ENCODE data around the gene ROBO3.

- no peak for TF ChIP-seq TCF7 (CRISPR knock-in tag; IDR thresholded peaks at IDR 0.05; ENCODE audit: low read depth)
- no peak for TF ChIP-seq USF2 (CRISPR knock-in tag; IDR thresholded peaks at IDR 0.05)
- TF ChIP-seq ELF4 (CRISPR knock-in tag; IDR thresholded peaks at IDR 0.05; ENCODE audit: low read depth): no peak
- TF ChIP-seq NFATC4 (CRISPR knock-in tag; IDR thresholded peaks at IDR 0.05): no peak
- no peak for TF ChIP-seq CTCF (IDR thresholded peaks at IDR 0.05)
- TF ChIP-seq CREM (CRISPR knock-in tag; IDR thresholded peaks at IDR 0.05): no peak
- no peak for TF ChIP-seq NFE2L1 (CRISPR knock-in tag; IDR thresholded peaks at IDR 0.05)
- no peak for TF ChIP-seq ZNF263 (CRISPR knock-in tag; IDR thresholded peaks at IDR 0.05; ENCODE audit: low read depth)
- TF ChIP-seq, protein P1, sequence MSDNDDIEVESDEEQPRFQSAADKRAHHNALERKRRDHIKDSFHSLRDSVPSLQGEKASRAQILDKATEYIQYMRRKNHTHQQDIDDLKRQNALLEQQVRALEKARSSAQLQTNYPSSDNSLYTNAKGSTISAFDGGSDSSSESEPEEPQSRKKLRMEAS (CRISPR knock-in tag; IDR thresholded peaks at IDR 0.05): no peak
- TF ChIP-seq, protein P2, sequence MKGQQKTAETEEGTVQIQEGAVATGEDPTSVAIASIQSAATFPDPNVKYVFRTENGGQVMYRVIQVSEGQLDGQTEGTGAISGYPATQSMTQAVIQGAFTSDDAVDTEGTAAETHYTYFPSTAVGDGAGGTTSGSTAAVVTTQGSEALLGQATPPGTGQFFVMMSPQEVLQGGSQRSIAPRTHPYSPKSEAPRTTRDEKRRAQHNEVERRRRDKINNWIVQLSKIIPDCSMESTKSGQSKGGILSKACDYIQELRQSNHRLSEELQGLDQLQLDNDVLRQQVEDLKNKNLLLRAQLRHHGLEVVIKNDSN (CRISPR knock-in tag; IDR thresholded peaks at IDR 0.05): no peak
- TF ChIP-seq ZNF232 (CRISPR knock-in tag; IDR thresholded peaks at IDR 0.05): no peak
- TF ChIP-seq ETV6 (CRISPR knock-in tag; IDR thresholded peaks at IDR 0.05): no peak
- TF ChIP-seq ZNF121 (CRISPR knock-in tag; IDR thresholded peaks at IDR 0.05): no peak
- TF ChIP-seq, protein P3, sequence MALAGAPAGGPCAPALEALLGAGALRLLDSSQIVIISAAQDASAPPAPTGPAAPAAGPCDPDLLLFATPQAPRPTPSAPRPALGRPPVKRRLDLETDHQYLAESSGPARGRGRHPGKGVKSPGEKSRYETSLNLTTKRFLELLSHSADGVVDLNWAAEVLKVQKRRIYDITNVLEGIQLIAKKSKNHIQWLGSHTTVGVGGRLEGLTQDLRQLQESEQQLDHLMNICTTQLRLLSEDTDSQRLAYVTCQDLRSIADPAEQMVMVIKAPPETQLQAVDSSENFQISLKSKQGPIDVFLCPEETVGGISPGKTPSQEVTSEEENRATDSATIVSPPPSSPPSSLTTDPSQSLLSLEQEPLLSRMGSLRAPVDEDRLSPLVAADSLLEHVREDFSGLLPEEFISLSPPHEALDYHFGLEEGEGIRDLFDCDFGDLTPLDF (CRISPR knock-in tag; IDR thresholded peaks at IDR 0.05): no peak
Observed at GRCh38 chr11:124838805-124839127, 26.5 kb upstream of the ROBO3 start.

Data from WTC11 (cell line).